SKM-1 (cell line): ENCODE measurements around the gene HBB.
"Not testable (repeated sequence)": the region's sequence is repeated elsewhere in the genome, so short reads cannot be mapped to it uniquely, and the experiment has no call there.

ENCODE experiments used
- DNase-seq: peaks from one replicate; lab custom pipeline; 2025; ENCODE audit not compliant: unreplicated experiment; lab: John Stamatoyannopoulos, UW

The HBB gene

GRCh38 chr11:5226732-5227310, at the start of gene HBB:
Gene HBB (minus strand): TSS chr11:5227071. CDS start chr11:5227021, 50 bp downstream.
- DNase-seq: peak; percentile 26

- DNase-seq: no peak
Measured at GRCh38 chr11:5275369-5276110, 48.7 kb upstream of the HBB start.

DNA sequence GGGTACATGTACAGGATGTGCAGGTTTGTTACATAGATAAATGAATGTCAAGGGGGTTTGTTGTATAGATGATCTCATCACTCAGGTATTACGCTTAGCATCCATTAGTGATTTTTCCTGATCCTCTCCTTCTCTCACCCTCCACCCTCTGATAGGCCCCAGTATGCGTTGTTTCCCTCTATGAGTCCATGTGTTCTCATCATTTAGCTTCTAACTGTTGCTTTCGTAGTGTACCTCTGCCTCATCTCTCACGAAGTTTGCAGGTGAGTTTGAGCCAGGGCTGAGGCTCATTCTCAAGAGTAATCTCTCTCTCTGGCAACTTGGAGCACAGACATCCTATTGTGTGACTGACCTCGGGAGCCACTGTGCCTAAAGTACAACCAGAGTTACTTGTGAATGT, 47.5 kb upstream of the HBB start:
- DNase-seq: no peak

GRCh38 chr11:5272395-5273017, 45.6 kb upstream of the HBB start:
- DNase-seq: no peak

- DNase-seq: no peak
Measured at GRCh38 chr11:5269715-5270147, 42.9 kb upstream of the HBB start, which contains the start of gene HBE1. Gene HBE1 (minus strand): TSS chr11:5269945. CDS start chr11:5269890, 55 bp downstream.

- no peak for DNase-seq
Measured at GRCh38 chr11:5267033-5267563, 40.2 kb upstream of the HBB start.

- no peak for DNase-seq
Measured at GRCh38 chr11:5266609-5267008, 39.7 kb upstream of the HBB start.

DNA sequence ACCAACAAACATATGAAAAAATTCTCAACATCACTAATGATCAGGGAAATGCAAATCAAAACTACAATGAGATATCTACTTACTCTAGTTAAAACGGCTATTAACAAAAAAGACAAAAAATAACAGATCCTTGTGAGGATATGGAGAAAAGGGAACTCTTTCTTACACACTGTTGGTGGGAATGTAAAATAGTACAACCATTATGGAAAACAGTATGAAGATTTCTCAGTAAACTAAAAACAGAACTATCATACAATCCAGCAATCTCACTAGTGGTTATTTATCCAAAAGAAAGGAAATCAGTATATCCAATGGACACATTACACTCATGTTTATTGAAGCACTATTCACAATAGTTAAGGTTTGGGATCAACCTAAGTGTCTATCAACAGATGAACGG, 39.0 kb upstream of the HBB start:
- DNase-seq: no peak

GRCh38 chr11:5258543-5259262, 31.8 kb upstream of the HBB start:
- no peak for DNase-seq

- DNase-seq: no peak
Measured at GRCh38 chr11:5257296-5257695, 30.4 kb upstream of the HBB start.

DNA sequence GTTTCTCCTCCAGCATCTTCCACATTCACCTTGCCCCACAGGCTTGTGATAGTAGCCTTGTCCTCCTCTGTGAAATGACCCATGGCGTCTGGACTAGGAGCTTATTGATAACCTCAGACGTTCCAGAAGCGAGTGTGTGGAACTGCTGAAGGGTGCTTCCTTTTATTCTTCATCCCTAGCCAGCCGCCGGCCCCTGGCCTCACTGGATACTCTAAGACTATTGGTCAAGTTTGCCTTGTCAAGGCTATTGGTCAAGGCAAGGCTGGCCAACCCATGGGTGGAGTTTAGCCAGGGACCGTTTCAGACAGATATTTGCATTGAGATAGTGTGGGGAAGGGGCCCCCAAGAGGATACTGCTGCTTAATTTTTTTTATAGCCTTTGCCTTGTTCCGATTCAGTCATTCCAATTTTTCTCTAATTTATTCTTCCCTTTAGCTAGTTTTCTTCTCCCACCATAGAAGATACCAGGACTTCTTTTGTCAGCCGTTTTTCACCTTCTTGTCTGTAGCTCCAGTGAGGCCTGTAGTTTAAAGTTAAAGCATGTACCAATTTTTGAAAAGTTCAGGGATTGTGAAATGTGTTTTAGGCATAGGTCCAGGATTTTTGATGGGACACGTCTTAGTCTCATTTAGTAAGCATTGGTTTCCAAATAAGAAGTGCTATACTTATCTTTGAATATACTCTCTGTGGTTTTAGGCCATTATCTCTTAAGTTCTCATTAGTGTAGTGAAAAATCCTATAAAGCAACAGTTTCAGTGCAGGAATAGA, 28.0 kb upstream of the HBB start, which contains the start of gene HBG2:
HBG2 (minus strand) TSS at position 136 of the 768 bp plus-strand sequence; CDS start at position 83, 53 bp downstream.
- not testable (repeated sequence) for DNase-seq

- DNase-seq: not testable (repeated sequence)
Measured at GRCh38 chr11:5254023-5254422, 27.2 kb upstream of the HBB start.

- not testable (repeated sequence) for DNase-seq
Measured at GRCh38 chr11:5253440-5253839, 26.6 kb upstream of the HBB start.

DNA sequence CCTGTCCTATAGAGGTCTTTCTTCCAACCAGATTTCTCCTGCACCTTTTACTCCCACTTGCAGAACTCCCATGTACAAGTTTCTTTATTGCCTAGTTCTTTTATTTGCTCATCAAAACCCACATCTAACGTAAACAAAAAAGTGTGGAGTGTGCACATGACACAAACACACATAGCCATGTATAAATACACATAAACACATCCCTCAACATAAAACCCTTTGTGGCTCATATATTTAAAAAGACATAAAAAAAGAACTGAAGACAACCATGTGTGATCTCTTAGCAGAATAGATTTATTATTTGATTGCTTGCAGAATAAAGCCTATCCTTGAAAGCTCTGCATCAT, 26.0 kb upstream of the HBB start:
- no peak for DNase-seq

- DNase-seq: no peak
Measured at GRCh38 chr11:5252192-5252918, 25.5 kb upstream of the HBB start.

DNA sequence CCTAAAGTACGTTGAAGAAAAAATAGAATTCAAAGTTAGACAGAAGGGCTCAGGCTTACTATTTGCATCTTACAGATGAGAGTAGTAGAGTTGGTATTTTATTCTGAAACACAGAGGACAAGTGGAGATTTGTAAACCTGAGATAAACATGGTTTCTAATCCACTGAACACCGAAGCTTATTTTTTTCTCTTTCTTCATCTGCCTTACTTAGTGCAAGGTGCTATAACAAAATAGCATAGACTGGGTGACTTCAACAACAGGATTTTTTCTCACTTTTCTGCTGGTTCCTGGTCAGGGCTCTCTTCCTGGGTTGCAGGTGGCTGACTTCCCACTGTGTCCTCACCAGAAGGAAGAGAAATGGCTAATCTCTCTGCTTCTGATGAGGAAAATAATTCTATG, 24.9 kb upstream of the HBB start:
- no peak for DNase-seq

- DNase-seq: no peak
Measured at GRCh38 chr11:5250543-5251204, 23.8 kb upstream of the HBB start.

GRCh38 chr11:5249807-5250396, 23.0 kb upstream of the HBB start, which contains the start of gene HBG1:
Gene HBG1 (minus strand): TSS chr11:5249857. CDS start chr11:5249804, 53 bp downstream.
- not testable (repeated sequence) for DNase-seq

- DNase-seq: not testable (repeated sequence)
Measured at GRCh38 chr11:5248498-5248897, 21.6 kb upstream of the HBB start.
